Osteoblast (primary cell): ENCODE measurements around the gene AQP2. TPM values are rescaled to one million over a fixed set of nuclear protein-coding genes. Genes with fewer than 3 reads are reported as not detected.

ENCODE experiments used
- DNase-seq: peaks from one replicate; pipeline ENCODE4 v3.0.0; 2011; ENCODE audit warnings: low spot score, mixed read lengths; ENCODE audit not compliant: insufficient read length; ENCODE audit errors: missing footprints
- H2AFZ ChIP-seq: 2 replicates; pipeline ENCODE4 v1.6.0; 2011; ENCODE audit warnings: mild to moderate bottlenecking, low read length
- H3K27ac ChIP-seq: 2 replicates; pipeline ENCODE4 v1.5.1; 2011; ENCODE audit warnings: mild to moderate bottlenecking, low read depth, low read length, moderate library complexity
- H3K27me3 ChIP-seq: 2 replicates; pipeline ENCODE4 v1.6.0; 2012; ENCODE audit warnings: mild to moderate bottlenecking, control low read depth, inconsistent platforms, low read length, moderate library complexity; ENCODE audit not compliant: insufficient read depth
- H3K36me3 ChIP-seq: 2 replicates; pipeline ENCODE4 v1.5.1; 2011; ENCODE audit warnings: mild to moderate bottlenecking, low read length, control low read depth, moderate library complexity; ENCODE audit not compliant: insufficient read depth
- H3K4me1 ChIP-seq: 2 replicates; pipeline ENCODE4 v1.5.1; 2011; ENCODE audit warnings: mild to moderate bottlenecking, low read length, control low read depth, moderate library complexity; ENCODE audit not compliant: insufficient read depth
- H3K4me2 ChIP-seq: 2 replicates; pipeline ENCODE4 v1.6.0; 2011; ENCODE audit warnings: mild to moderate bottlenecking, low read length; ENCODE audit not compliant: insufficient read depth
- H3K4me3 ChIP-seq: fragments of 200-600 bp; sonication (generic); 3 replicates; pipeline ENCODE4 v1.5.1; 2012; ENCODE audit warnings: mild to moderate bottlenecking, low read length, inconsistent platforms; ENCODE audit not compliant: insufficient read depth
- H3K79me2 ChIP-seq: 2 replicates; pipeline ENCODE4 v1.6.0; 2012; ENCODE audit warnings: mild to moderate bottlenecking, low read length, control low read depth, inconsistent platforms; ENCODE audit not compliant: insufficient read depth
- H3K9me3 ChIP-seq: 2 replicates; pipeline ENCODE4 v1.5.1; 2011; ENCODE audit warnings: low read depth, low read length, control low read depth
- H4K20me1 ChIP-seq: 2 replicates; pipeline ENCODE4 v1.6.0; 2012; ENCODE audit warnings: mild to moderate bottlenecking, low read length, control low read depth; ENCODE audit not compliant: insufficient read depth
- total RNA-seq: library from RNA; depleted of rRNA; stranded (reverse); fragments of >200 nt; gene quantifications from 2 replicates; pipeline ENCODE4 v1.2.3, GENCODE V29; 2012
- TF ChIP-seq, protein P1 (sequence below): IDR thresholded peaks from 2 replicates; pipeline ENCODE4 v1.5.1; 2011; ENCODE audit warnings: mild to moderate bottlenecking, low read depth, low read length, moderate library complexity; ENCODE audit errors: extremely low read depth

AQP2 gene
- total RNA-seq, 1 donor = not detected

DNA sequence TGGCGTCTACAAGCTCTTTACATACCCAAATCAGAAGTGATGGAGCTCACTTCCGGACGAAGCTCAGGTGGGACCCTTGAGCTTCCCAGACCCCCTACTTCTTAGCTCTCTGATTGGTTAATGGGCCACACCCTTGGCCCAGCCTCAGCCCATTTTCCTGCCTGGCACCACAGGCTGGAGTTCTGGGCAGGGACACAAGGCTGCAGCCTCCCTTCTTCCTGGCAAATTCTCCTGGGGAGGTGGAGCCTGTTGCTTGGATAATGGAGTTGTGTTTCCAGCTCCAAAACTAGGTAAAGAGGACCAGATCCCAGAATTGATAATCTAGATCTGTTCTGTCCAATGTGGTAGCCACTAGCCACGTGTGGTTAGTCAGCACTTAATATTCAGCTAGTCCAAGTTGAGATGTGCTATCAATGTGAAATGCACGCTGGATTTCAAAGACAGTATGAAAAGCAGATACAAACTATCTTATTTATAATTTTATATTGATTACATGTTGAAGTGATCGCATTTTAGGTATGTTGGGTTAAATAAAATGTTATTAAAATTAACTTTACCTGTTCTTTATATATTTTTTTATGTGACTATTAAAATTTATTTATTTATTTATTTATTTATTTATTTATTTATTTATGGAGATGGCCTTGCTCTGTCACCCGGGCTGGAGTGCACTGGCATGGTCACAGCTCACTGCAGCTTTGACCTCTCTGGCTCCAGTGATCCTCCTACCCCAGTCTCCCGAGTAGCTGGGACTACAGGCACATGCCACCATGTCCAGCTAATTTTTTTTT, 34.2 kb upstream of the AQP2 start:
- Histone ChIP-seq H3K9me3 (no peaks in the 10 kb centered on the region), H3K4me1 (peaks cover 5% of the 10 kb centered on the region), H3K4me3 (no peak overlapping the region), H2AFZ (no peak overlapping the region), H3K4me2 (no peak overlapping the region), H4K20me1 (no peaks in the 10 kb centered on the region), H3K27ac (no peak overlapping the region), H3K36me3 (no peaks in the 10 kb centered on the region), H3K79me2 (no peaks in the 10 kb centered on the region), H3K27me3 (peaks cover 12% of the 10 kb centered on the region)
- TF ChIP-seq, protein P1, sequence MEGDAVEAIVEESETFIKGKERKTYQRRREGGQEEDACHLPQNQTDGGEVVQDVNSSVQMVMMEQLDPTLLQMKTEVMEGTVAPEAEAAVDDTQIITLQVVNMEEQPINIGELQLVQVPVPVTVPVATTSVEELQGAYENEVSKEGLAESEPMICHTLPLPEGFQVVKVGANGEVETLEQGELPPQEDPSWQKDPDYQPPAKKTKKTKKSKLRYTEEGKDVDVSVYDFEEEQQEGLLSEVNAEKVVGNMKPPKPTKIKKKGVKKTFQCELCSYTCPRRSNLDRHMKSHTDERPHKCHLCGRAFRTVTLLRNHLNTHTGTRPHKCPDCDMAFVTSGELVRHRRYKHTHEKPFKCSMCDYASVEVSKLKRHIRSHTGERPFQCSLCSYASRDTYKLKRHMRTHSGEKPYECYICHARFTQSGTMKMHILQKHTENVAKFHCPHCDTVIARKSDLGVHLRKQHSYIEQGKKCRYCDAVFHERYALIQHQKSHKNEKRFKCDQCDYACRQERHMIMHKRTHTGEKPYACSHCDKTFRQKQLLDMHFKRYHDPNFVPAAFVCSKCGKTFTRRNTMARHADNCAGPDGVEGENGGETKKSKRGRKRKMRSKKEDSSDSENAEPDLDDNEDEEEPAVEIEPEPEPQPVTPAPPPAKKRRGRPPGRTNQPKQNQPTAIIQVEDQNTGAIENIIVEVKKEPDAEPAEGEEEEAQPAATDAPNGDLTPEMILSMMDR = no peak
- DNase-seq = peak; percentile 53

DNA sequence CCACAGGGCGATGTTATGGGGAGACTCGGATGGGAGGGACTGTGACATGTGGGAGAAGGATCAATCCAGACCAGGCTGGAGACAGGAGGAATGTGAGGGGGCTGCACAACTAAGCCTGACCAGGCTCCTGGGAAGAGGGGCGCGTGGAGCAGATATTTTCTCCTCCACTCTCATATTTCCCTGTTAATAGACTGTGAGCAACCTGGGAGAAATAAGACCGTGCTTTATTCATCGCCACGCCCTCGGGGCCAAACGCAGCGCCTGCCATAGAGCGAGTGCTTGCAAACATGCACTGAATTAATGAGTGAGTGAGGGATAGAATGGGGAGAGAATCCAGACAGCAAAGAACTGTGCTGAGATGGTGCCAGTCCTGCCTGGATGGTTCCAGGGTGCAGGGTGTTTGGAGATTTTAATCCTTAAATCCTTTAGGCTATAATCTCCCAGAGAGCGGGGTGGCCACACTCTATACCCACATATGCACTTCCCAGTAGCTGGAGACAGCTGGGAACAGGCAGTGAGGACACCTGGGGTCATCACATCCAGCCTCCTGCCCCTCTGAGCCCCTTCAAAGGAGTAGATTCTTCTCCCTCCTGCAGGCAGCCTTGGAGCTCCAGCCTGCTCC, 33.3 kb upstream of the AQP2 start:
- H3K4me1 ChIP-seq = peaks cover 5% of the 10 kb centered on the region
- no peaks in the 10 kb centered on the region for H4K20me1 ChIP-seq
- H3K4me2 ChIP-seq = no peak overlapping the region
- no peak overlapping the region for H3K4me3 ChIP-seq
- no peaks in the 10 kb centered on the region for H3K79me2 ChIP-seq
- no peaks in the 10 kb centered on the region for H3K9me3 ChIP-seq
- no peak overlapping the region for H2AFZ ChIP-seq
- peaks cover 12% of the 10 kb centered on the region for H3K27me3 ChIP-seq
- DNase-seq = no peak
- no peak overlapping the region for H3K27ac ChIP-seq
- H3K36me3 ChIP-seq = no peaks in the 10 kb centered on the region
- TF ChIP-seq, protein P1 = no peak

DNA sequence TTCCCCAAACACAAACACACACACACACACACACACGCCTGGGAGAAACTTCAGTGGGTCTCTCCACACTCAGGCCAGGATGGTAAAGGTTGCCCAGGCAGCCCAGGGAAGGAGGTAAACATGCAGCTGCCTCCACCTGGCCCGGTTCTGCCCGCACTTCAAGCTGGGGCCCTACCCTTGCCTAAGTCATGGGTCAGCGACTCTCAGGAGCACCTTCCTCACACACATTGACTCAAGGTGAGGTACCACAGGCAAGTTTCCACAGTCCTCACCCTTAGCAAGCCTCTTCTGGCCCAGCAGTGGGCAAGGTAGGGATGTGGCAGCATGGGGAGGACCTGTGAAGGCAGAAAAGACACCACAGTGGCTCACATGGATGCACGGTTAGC, 32.8 kb upstream of the AQP2 start:
- Histone ChIP-seq H3K27ac (no peak overlapping the region), H3K27me3 (peaks cover 12% of the 10 kb centered on the region), H3K4me3 (no peak overlapping the region), H3K9me3 (no peaks in the 10 kb centered on the region), H3K36me3 (no peaks in the 10 kb centered on the region), H3K79me2 (no peaks in the 10 kb centered on the region), H3K4me1 (peaks cover 10% of the 10 kb centered on the region), H2AFZ (no peak overlapping the region), H4K20me1 (no peaks in the 10 kb centered on the region), H3K4me2 (no peak overlapping the region)
- DNase-seq = peak; percentile 53
- TF ChIP-seq, protein P1 = no peak

DNA sequence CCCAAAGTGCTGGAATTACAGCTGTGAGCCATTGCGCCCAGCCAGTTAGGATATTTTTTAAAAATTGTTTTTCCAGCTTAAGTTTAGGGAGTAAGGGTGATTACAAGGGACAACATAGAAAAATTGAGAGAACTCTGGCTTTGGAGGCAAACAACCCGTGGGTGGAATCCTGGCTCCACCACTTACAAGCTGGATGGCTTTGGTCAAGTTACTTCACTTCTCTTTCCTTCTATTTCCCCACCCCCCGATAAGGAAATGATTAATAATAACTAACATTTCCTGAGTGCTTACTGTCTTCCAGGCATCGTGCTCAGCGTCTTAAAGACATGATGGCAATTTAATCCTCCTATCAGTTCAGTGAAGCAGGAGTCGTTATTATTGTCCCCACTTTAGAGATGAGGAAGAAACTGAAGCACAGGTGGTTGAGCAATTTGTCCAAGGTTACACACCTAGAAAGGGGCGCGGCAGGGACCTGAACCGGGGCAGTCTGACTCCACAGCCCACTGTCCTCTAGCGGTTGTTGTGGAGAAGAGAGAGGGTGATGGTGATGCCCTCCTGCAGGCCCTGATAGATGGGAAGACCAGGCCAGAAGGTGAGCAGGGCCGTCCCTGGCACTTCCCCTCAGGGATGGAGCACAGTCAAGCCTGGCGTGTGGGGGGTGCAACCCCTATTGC, 30.2 kb upstream of the AQP2 start:
- H3K4me2 ChIP-seq = no peak overlapping the region
- no peaks in the 10 kb centered on the region for H3K9me3 ChIP-seq
- H3K36me3 ChIP-seq = no peaks in the 10 kb centered on the region
- H4K20me1 ChIP-seq = no peaks in the 10 kb centered on the region
- TF ChIP-seq, protein P1 = no peak
- DNase-seq = peak; percentile 47
- no peak overlapping the region for H3K27ac ChIP-seq
- peaks cover 12% of the 10 kb centered on the region for H3K27me3 ChIP-seq
- no peak overlapping the region for H2AFZ ChIP-seq
- no peak overlapping the region for H3K4me3 ChIP-seq
- H3K79me2 ChIP-seq = no peaks in the 10 kb centered on the region
- H3K4me1 ChIP-seq = peaks cover 11% of the 10 kb centered on the region
